ENCODE results near the gene USB1.

DNA sequence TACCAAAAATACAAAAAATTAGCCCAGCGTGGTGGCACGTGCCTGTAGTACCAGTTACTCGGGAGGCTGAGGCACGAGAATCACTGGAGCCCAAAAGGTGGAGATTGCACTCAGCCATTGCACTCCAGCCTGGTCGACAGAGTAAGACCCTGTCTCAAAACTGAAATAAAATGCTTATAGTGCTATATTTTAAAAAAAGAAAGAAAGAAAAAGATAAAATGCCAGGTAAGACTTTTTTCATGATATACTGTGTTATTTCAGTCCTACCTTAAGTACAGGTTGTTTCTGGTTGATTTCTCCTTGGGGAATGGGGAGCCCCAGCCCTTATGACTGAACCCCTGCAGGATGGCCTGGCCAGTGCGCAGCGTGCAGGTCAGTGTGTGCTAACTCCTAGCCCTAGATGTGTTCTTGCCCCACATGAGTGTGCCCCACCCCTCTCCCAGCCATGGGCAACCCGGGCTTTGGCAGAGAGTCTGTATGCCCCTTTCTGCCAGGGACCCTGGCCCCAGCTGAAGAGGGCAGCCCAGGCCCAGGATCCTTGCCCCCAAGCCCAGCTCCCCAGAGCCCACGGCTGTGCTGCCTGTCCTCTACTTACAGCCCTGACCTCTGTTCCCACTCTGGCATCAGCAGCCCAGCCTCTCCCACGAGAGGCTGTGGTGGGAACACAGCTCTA lies 31.6 kb upstream of the USB1 start:
- no peak for TF ChIP-seq EP300 (IDR thresholded peaks at IDR 0.05; ENCODE audit: low read depth)
- TF ChIP-seq, protein P1, sequence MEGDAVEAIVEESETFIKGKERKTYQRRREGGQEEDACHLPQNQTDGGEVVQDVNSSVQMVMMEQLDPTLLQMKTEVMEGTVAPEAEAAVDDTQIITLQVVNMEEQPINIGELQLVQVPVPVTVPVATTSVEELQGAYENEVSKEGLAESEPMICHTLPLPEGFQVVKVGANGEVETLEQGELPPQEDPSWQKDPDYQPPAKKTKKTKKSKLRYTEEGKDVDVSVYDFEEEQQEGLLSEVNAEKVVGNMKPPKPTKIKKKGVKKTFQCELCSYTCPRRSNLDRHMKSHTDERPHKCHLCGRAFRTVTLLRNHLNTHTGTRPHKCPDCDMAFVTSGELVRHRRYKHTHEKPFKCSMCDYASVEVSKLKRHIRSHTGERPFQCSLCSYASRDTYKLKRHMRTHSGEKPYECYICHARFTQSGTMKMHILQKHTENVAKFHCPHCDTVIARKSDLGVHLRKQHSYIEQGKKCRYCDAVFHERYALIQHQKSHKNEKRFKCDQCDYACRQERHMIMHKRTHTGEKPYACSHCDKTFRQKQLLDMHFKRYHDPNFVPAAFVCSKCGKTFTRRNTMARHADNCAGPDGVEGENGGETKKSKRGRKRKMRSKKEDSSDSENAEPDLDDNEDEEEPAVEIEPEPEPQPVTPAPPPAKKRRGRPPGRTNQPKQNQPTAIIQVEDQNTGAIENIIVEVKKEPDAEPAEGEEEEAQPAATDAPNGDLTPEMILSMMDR (IDR thresholded peaks at IDR 0.05), result no peak
- no peak for TF ChIP-seq POLR2AphosphoS5 (IDR thresholded peaks at IDR 0.05)
- no peak for TF ChIP-seq POLR2A (IDR thresholded peaks at IDR 0.05)
